NCI-H345 treated with DMSO at 0.1 percent for 48 hours (cell line): ENCODE measurements around the gene ZNF239.
"Not testable (repeated sequence)": the region's sequence is repeated elsewhere in the genome, so short reads cannot be mapped to it uniquely, and the experiment has no call there.

Source experiments
- DNase-seq: peaks from one replicate; lab custom pipeline; 2025; ENCODE audit not compliant: unreplicated experiment; lab: John Stamatoyannopoulos, UW

ZNF239 gene

GRCh38 chr10:43574001-43574892 is at the start of gene ZNF239:
ZNF239 (minus strand) TSS chr10:43574616; CDS start chr10:43558079, 16,537 bp downstream.
- DNase-seq, result peak; percentile 68

- DNase-seq, result no peak
Measured at GRCh38 chr10:43623351-43623750, 48.9 kb upstream of the ZNF239 start.

GRCh38 chr10:43622038-43622437 is 47.6 kb upstream of the ZNF239 start:
- DNase-seq, result no peak

- no peak for DNase-seq
Measured at GRCh38 chr10:43619368-43619767, 45.0 kb upstream of the ZNF239 start.

GRCh38 chr10:43616697-43617370 is 42.4 kb upstream of the ZNF239 start:
- no peak for DNase-seq

GRCh38 chr10:43610636-43611035 is 36.2 kb upstream of the ZNF239 start:
- DNase-seq, result no peak

GRCh38 chr10:43607199-43607573 is 32.8 kb upstream of the ZNF239 start:
- DNase-seq, result no peak

GRCh38 chr10:43606323-43607198 is 32.1 kb upstream of the ZNF239 start, which contains the start of gene ZNF485:
ZNF485 (plus strand) TSS chr10:43606438; CDS start chr10:43607051, 613 bp downstream.
- DNase-seq, result peak; percentile 11

GRCh38 chr10:43605850-43606322 is 31.5 kb upstream of the ZNF239 start:
- DNase-seq, result no peak

- DNase-seq, result not testable (repeated sequence)
Measured at GRCh38 chr10:43601576-43601975, 27.2 kb upstream of the ZNF239 start.

- no peak for DNase-seq
Measured at GRCh38 chr10:43599333-43599732, 24.9 kb upstream of the ZNF239 start.

- no peak for DNase-seq
Measured at GRCh38 chr10:43598446-43598845, 24.0 kb upstream of the ZNF239 start.

- no peak for DNase-seq
Measured at GRCh38 chr10:43596546-43596945, 22.1 kb upstream of the ZNF239 start.

- no peak for DNase-seq
Measured at GRCh38 chr10:43595739-43596298, 21.4 kb upstream of the ZNF239 start.

- DNase-seq, result no peak
Measured at GRCh38 chr10:43594944-43595589, 20.7 kb upstream of the ZNF239 start.

GRCh38 chr10:43591303-43591904 is 17.0 kb upstream of the ZNF239 start:
- no peak for DNase-seq

- not testable (repeated sequence) for DNase-seq
Measured at GRCh38 chr10:43586730-43587115, 12.3 kb upstream of the ZNF239 start.

- DNase-seq, result no peak
Measured at GRCh38 chr10:43585981-43586729, 11.7 kb upstream of the ZNF239 start.

- no peak for DNase-seq
Measured at GRCh38 chr10:43585046-43585445, 10.6 kb upstream of the ZNF239 start.
